Upper lobe of left lung (tissue), 4 donors: ENCODE measurements around the gene HNRNPCL1.

Experiments used
- CTCF ChIP-seq, 6 experiments: fragments of 450-650 bp in 4 of 6; fragments of 200-600 bp in 2 of 6; sonication (generic) in 2 of 6; IDR thresholded peaks; one replicate each; pipeline ENCODE4 v1.5.1; 2016 to 2019; ENCODE audit warnings: antibody characterized with exemption in 6 of 6
- POLR2AphosphoS5 ChIP-seq, 2 donors: sonication (generic); formaldehyde crosslinking; IDR thresholded peaks; one replicate each; pipeline ENCODE4 v1.5.1; 2017; ENCODE audit warnings: antibody characterized with exemption in 2 of 2

- TF ChIP-seq CTCF (IDR thresholded peaks at IDR 0.05): no peak
- TF ChIP-seq POLR2AphosphoS5 (IDR thresholded peaks at IDR 0.05): no peak
These were observed 48.8 kb downstream of the HNRNPCL1 start for GRCh38 chr1:12799730-12800129.
